Neural progenitor cell (in vitro differentiated cells): ENCODE measurements around the gene PLPP6. TPM values are rescaled to one million over a fixed set of nuclear protein-coding genes. Genes with fewer than 3 reads are reported as not detected.

ENCODE experiments used
- DNase-seq: peaks from one replicate; pipeline ENCODE4 v3.0.0-alpha.2; 2016; ENCODE audit warnings: low spot score
- H2AFZ ChIP-seq: fragments of 200-600 bp; sonication (generic); replicated peaks from 2 replicates; pipeline ENCODE4 v1.6.1; 2016; ENCODE audit warnings: antibody characterized with exemption
- H3F3A ChIP-seq: fragments of 200-600 bp; sonication (generic); 2 replicates; pipeline ENCODE4 v1.6.1; 2016; ENCODE audit warnings: antibody characterized with exemption, low read depth
- H3K27ac ChIP-seq: fragments of 200-600 bp; sonication (generic); 2 replicates; pipeline ENCODE4 v1.5.1; 2016; ENCODE audit warnings: mild to moderate bottlenecking
- H3K27me3 ChIP-seq: fragments of 200-600 bp; sonication (generic); 2 replicates; pipeline ENCODE4 v1.6.1; 2016; ENCODE audit warnings: mild to moderate bottlenecking, moderate library complexity
- H3K36me3 ChIP-seq: fragments of 200-600 bp; sonication (generic); 2 replicates; pipeline ENCODE4 v1.5.1; 2016
- H3K4me1 ChIP-seq: fragments of 200-600 bp; sonication (generic); 2 replicates; pipeline ENCODE4 v1.6.1; 2016; ENCODE audit warnings: mixed run types
- H3K4me2 ChIP-seq: fragments of 200-600 bp; sonication (generic); 2 replicates; pipeline ENCODE4 v1.6.1; 2016
- H3K4me3 ChIP-seq: fragments of 200-600 bp; sonication (generic); 2 replicates; pipeline ENCODE4 v1.5.1; 2016
- H3K79me2 ChIP-seq: fragments of 200-600 bp; sonication (generic); 2 replicates; pipeline ENCODE4 v1.6.1; 2016; ENCODE audit warnings: low read depth
- H3K9ac ChIP-seq: fragments of 200-600 bp; sonication (generic); 2 replicates; pipeline ENCODE4 v1.6.1; 2016
- H3K9me3 ChIP-seq: fragments of 200-600 bp; sonication (generic); 2 replicates; pipeline ENCODE4 v1.5.1; 2016; ENCODE audit warnings: low read depth
- H4K20me1 ChIP-seq: fragments of 200-600 bp; sonication (generic); 2 replicates; pipeline ENCODE4 v1.6.1; 2016; ENCODE audit warnings: low read depth
- H3K27ac Mint-ChIP-seq: 3 replicates; pipeline ENCODE4 v1.8.0; 2021; ENCODE audit warnings: mixed read lengths
- H3K27me3 Mint-ChIP-seq: 2 replicates; pipeline ENCODE4 v1.8.0; 2022; ENCODE audit warnings: low read depth, mild to moderate bottlenecking, inconsistent platforms, moderate library complexity, mixed read lengths; ENCODE audit not compliant: insufficient read depth
- H3K36me3 Mint-ChIP-seq: 3 replicates; pipeline ENCODE4 v1.8.0; 2021; ENCODE audit warnings: mixed read lengths
- H3K4me1 Mint-ChIP-seq: 3 replicates; pipeline ENCODE4 v1.8.0; 2021; ENCODE audit warnings: mixed read lengths
- H3K4me3 Mint-ChIP-seq: 3 replicates; pipeline ENCODE4 v1.8.0; 2021; ENCODE audit warnings: mild to moderate bottlenecking, moderate library complexity, mixed read lengths
- H3K9me3 Mint-ChIP-seq: 3 replicates; pipeline ENCODE4 v1.8.0; 2020; ENCODE audit warnings: mixed read lengths
- CTCF ChIP-seq: fragments of 200-600 bp; sonication (generic); IDR thresholded peaks from 2 replicates; pipeline ENCODE4 v1.5.1; 2017; ENCODE audit warnings: antibody characterized with exemption, mild to moderate bottlenecking
- EZH2 ChIP-seq: fragments of 200-600 bp; sonication (generic); IDR thresholded peaks from 2 replicates; pipeline ENCODE4 v1.6.1; 2017; ENCODE audit warnings: antibody characterized with exemption, mild to moderate bottlenecking, moderate library complexity
- EZH2phosphoT487 ChIP-seq: fragments of 200-600 bp; sonication (generic); IDR thresholded peaks from 2 replicates; pipeline ENCODE4 v1.6.1; 2017; ENCODE audit warnings: antibody characterized with exemption
- total RNA-seq: library from RNA; depleted of rRNA; stranded (reverse); fragments of >200 nt; gene quantifications from 2 replicates; pipeline ENCODE4 v1.2.3, GENCODE V29; 2015; ENCODE audit warnings: low replicate concordance

Gene PLPP6
- total RNA-seq, 1 donor from 2014 or later: 11.1 TPM

- H3K4me3 Mint-ChIP-seq: no peak overlapping the region
- DNase-seq: no peak
- Histone ChIP-seq H2AFZ (no peak overlapping the region), H3K27me3 (no peaks in the 10 kb centered on the region), H3K4me2 (no peak overlapping the region), H3K9me3 (no peaks in the 10 kb centered on the region), H3K79me2 (peaks cover 25% of the 10 kb centered on the region), H4K20me1 (no peaks in the 10 kb centered on the region), H3K4me3 (no peak overlapping the region), H3K9ac (no peak overlapping the region), H3K27ac (no peak overlapping the region), H3K36me3 (peaks cover under 1% of the 10 kb centered on the region), H3K4me1 (no peaks in the 10 kb centered on the region), H3F3A (peaks cover 3% of the 10 kb centered on the region)
- no peak overlapping the region for H3K27ac Mint-ChIP-seq
- H3K9me3 Mint-ChIP-seq: no peaks in the 10 kb centered on the region
- H3K36me3 Mint-ChIP-seq: peaks cover 18% of the 10 kb centered on the region
- H3K27me3 Mint-ChIP-seq: no peaks in the 10 kb centered on the region
- no peaks in the 10 kb centered on the region for H3K4me1 Mint-ChIP-seq
- TF ChIP-seq EZH2: no peak
- TF ChIP-seq EZH2phosphoT487: no peak
- no peak for TF ChIP-seq CTCF
Measured at GRCh38 chr9:4689021-4689420, 26.9 kb downstream of the PLPP6 start.

GRCh38 chr9:4689687-4690104, 27.6 kb downstream of the PLPP6 start:
- H3K4me1 ChIP-seq: no peaks in the 10 kb centered on the region
- TF ChIP-seq EZH2phosphoT487: no peak
- TF ChIP-seq CTCF: no peak
- TF ChIP-seq EZH2: no peak
- peaks cover 26% of the 10 kb centered on the region for H3K79me2 ChIP-seq
- H3K27me3 Mint-ChIP-seq: no peaks in the 10 kb centered on the region
- peaks cover 6% of the 10 kb centered on the region for H3K36me3 ChIP-seq
- no peaks in the 10 kb centered on the region for H3K4me1 Mint-ChIP-seq
- no peak overlapping the region for H3K4me3 ChIP-seq
- H3K9ac ChIP-seq: no peak overlapping the region
- no peak overlapping the region for H3K4me3 Mint-ChIP-seq
- H3K27me3 ChIP-seq: no peaks in the 10 kb centered on the region
- peaks cover 3% of the 10 kb centered on the region for H3F3A ChIP-seq
- no peak overlapping the region for H3K27ac ChIP-seq
- no peak overlapping the region for H2AFZ ChIP-seq
- no peak for DNase-seq
- no peaks in the 10 kb centered on the region for H3K9me3 ChIP-seq
- H4K20me1 ChIP-seq: no peaks in the 10 kb centered on the region
- H3K9me3 Mint-ChIP-seq: no peaks in the 10 kb centered on the region
- no peak overlapping the region for H3K27ac Mint-ChIP-seq
- H3K36me3 Mint-ChIP-seq: peaks cover 20% of the 10 kb centered on the region
- H3K4me2 ChIP-seq: no peak overlapping the region

GRCh38 chr9:4690144-4690543, 28.1 kb downstream of the PLPP6 start:
- Mint-ChIP-seq H3K9me3 (no peaks in the 10 kb centered on the region), H3K4me3 (no peak overlapping the region), H3K27ac (no peak overlapping the region), H3K36me3 (peaks cover 16% of the 10 kb centered on the region), H3K4me1 (no peaks in the 10 kb centered on the region), H3K27me3 (no peaks in the 10 kb centered on the region)
- no peak overlapping the region for H3K4me3 ChIP-seq
- H3K4me2 ChIP-seq: no peak overlapping the region
- TF ChIP-seq CTCF (no peak), EZH2 (no peak)
- no peak overlapping the region for H2AFZ ChIP-seq
- H3K4me1 ChIP-seq: no peaks in the 10 kb centered on the region
- H3K27ac ChIP-seq: no peak overlapping the region
- peaks cover 6% of the 10 kb centered on the region for H3K36me3 ChIP-seq
- no peak overlapping the region for H3K9ac ChIP-seq
- peaks cover 26% of the 10 kb centered on the region for H3K79me2 ChIP-seq
- peaks cover 3% of the 10 kb centered on the region for H3F3A ChIP-seq
- DNase-seq: no peak
- H4K20me1 ChIP-seq: no peaks in the 10 kb centered on the region
- no peaks in the 10 kb centered on the region for H3K9me3 ChIP-seq
- no peaks in the 10 kb centered on the region for H3K27me3 ChIP-seq
